Neutrophil (primary cell): Measurements from ENCODE around the gene CYP39A1.

Experiments
- H3K27ac ChIP-seq: fragments of 200-600 bp; sonication (generic); 2 replicates; pipeline ENCODE4 v1.5.1; 2016; ENCODE audit warnings: mild to moderate bottlenecking, moderate library complexity
- H3K27me3 ChIP-seq: fragments of 200-600 bp; sonication (generic); 2 replicates; pipeline ENCODE4 v1.6.0; 2016; ENCODE audit warnings: mild to moderate bottlenecking
- H3K36me3 ChIP-seq: fragments of 200-600 bp; sonication (generic); 2 replicates; pipeline ENCODE4 v1.5.1; 2017
- H3K4me1 ChIP-seq, 2 experiments: fragments of 200-600 bp in 1 of 2; sonication (generic) in 1 of 2; 1 replicate in 1 of 2; 2 replicates in 1 of 2; pipeline versions ENCODE4 v1.5.1 to v1.6.1; 2013 to 2016; ENCODE audit warnings: low read depth in 1 of 2, low read length in 1 of 2, mild to moderate bottlenecking in 1 of 2, moderate library complexity in 1 of 2; ENCODE audit not compliant: control insufficient read depth in 1 of 2, insufficient read depth in 1 of 2
- H3K4me3 ChIP-seq, 2 experiments: fragments of 200-600 bp in 1 of 2; sonication (generic) in 1 of 2; 1 replicate in 1 of 2; 2 replicates in 1 of 2; pipeline ENCODE4 v1.5.1; 2013 to 2016; ENCODE audit warnings: low read depth in 1 of 2, low read length in 1 of 2, mild to moderate bottlenecking in 1 of 2, moderate library complexity in 1 of 2
- H3K9me3 ChIP-seq: fragments of 200-600 bp; sonication (generic); 2 replicates; pipeline ENCODE4 v1.5.1; 2016
- CTCF ChIP-seq: fragments of 200-600 bp; sonication (generic); IDR thresholded peaks from 2 replicates; pipeline ENCODE4 v1.5.1; 2016; ENCODE audit warnings: antibody characterized with exemption

Gene CYP39A1

DNA sequence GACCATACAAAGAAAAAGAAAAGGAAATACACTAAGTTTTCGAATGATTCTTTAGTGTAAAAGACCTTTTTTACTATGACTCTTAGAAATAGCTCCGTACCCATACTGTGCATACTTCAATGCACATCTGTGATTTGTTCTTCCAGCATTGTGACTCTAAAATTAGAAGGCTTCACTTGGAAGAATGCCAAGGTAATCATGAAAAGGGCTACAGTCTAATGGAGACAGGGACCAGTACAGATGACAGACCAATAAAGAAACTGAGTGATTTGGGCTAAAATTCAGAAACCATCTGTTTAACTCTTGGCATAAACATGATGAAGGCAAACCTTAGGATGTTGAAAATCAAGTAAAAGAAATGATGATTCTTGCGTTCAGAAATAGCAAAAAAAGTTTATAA, 46.3 kb downstream of the CYP39A1 start:
- Histone ChIP-seq H3K27ac (no peak overlapping the region), H3K36me3 (no peaks in the 10 kb centered on the region), H3K27me3 (no peaks in the 10 kb centered on the region), H3K9me3 (no peaks in the 10 kb centered on the region), H3K4me1 (no peaks in the 10 kb centered on the region), H3K4me3 (no peak overlapping the region)
- TF ChIP-seq CTCF, result no peak

- Histone ChIP-seq H3K4me3 (no peak overlapping the region), H3K27me3 (no peaks in the 10 kb centered on the region), H3K9me3 (no peaks in the 10 kb centered on the region), H3K4me1 (no peaks in the 10 kb centered on the region), H3K27ac (no peak overlapping the region), H3K36me3 (no peaks in the 10 kb centered on the region)
- no peak for TF ChIP-seq CTCF
Observed at GRCh38 chr6:46605091-46605797, 47.4 kb downstream of the CYP39A1 start.

GRCh38 chr6:46598215-46598614, 54.4 kb downstream of the CYP39A1 start:
- no peak for TF ChIP-seq CTCF
- Histone ChIP-seq H3K27ac (no peak overlapping the region), H3K4me3 (no peak overlapping the region), H3K27me3 (no peaks in the 10 kb centered on the region), H3K9me3 (no peaks in the 10 kb centered on the region), H3K36me3 (no peaks in the 10 kb centered on the region), H3K4me1 (no peaks in the 10 kb centered on the region)

DNA sequence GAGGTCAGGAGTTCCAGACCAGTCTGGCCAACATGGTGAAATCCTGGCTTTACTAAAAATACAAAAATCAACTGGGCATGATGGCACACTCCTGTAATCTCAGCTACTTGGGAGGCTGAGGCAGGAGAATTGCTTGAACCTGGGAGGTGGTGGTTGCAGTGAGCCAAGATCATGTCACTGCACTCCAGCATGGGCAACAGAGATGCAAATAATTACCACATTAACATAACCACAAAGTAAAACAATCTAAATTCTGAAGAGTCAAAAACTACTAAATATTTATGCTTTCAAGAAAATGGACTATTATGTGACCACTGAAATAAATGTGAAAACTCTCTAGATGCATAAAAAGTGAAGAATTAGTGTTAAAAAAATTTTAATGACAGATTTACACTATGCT, 59.9 kb downstream of the CYP39A1 start:
- no peaks in the 10 kb centered on the region for H3K27me3 ChIP-seq
- no peak for TF ChIP-seq CTCF
- no peaks in the 10 kb centered on the region for H3K36me3 ChIP-seq
- no peak overlapping the region for H3K27ac ChIP-seq
- H3K4me3 ChIP-seq, result no peak overlapping the region
- H3K9me3 ChIP-seq, result no peaks in the 10 kb centered on the region
- no peaks in the 10 kb centered on the region for H3K4me1 ChIP-seq

GRCh38 chr6:46592046-46592445, 60.6 kb downstream of the CYP39A1 start:
- Histone ChIP-seq H3K9me3 (no peaks in the 10 kb centered on the region), H3K4me3 (no peak overlapping the region), H3K27me3 (no peaks in the 10 kb centered on the region), H3K4me1 (no peaks in the 10 kb centered on the region), H3K36me3 (no peaks in the 10 kb centered on the region), H3K27ac (no peak overlapping the region)
- TF ChIP-seq CTCF, result no peak
